ENCODE results near the gene BPIFB3. TPM values are rescaled to one million over a fixed set of nuclear protein-coding genes. Genes with fewer than 3 reads are reported as not detected.

Gene BPIFB3
- total and polyA plus RNA-seq, 2 of the 4 experiments (the other 2 are of a cell fraction): not detected

- Histone ChIP-seq H3K56ac (ENCODE audit: extremely low read depth, insufficient read depth, low read length) (no peak overlapping the region), H3K4ac (ENCODE audit: low read depth, low read length) (no peak overlapping the region), H3K9me3 (ENCODE audit: control insufficient read depth, insufficient read depth, low read length) (no peaks in the 10 kb centered on the region), H2BK20ac (ENCODE audit: low read depth, low read length) (no peak overlapping the region), H3K36me3 (ENCODE audit: control insufficient read depth, insufficient read depth, low read length) (no peaks in the 10 kb centered on the region), H4K20me1 (ENCODE audit: insufficient read depth, low read length) (no peaks in the 10 kb centered on the region), H3K27ac (ENCODE audit: insufficient read depth, low read length) (no peak overlapping the region), H3K4me3 (ENCODE audit: insufficient read depth, low read depth, low read length) (no peak overlapping the region), H3K9me1 (ENCODE audit: insufficient read depth, low read length) (no peaks in the 10 kb centered on the region), H2AK5ac (ENCODE audit: low read depth, low read length) (no peak overlapping the region), H4K8ac (ENCODE audit: low read depth in 2 of 2, low read length in 2 of 2) (no peak overlapping the region), H3K4me1 (ENCODE audit: control insufficient read depth, insufficient read depth, low read length) (no peaks in the 10 kb centered on the region), H3K9ac (ENCODE audit: low read depth, low read length) (no peak overlapping the region), H4K91ac (ENCODE audit: insufficient read depth, low read depth, low read length) (no peak overlapping the region), H4K5ac (ENCODE audit: low read depth, low read length) (no peak overlapping the region), H2BK120ac (ENCODE audit: low read depth, low read length) (no peak overlapping the region), H3K4me2 (ENCODE audit: low read depth, low read length) (no peak overlapping the region), H3K27me3 (ENCODE audit: control insufficient read depth, insufficient read depth, low read length) (no peaks in the 10 kb centered on the region; the same call in 1 of the 2 replicates), H3K14ac (replicated peaks; ENCODE audit: low read depth, low read length) (no peak overlapping the region), H2BK15ac (ENCODE audit: low read depth, low read length) (no peak overlapping the region), H2AK9ac (replicated peaks; ENCODE audit: low read depth, low read length, poor library complexity) (no peak overlapping the region), H2BK5ac (ENCODE audit: low read depth, low read length, poor library complexity, severe bottlenecking) (no peak overlapping the region), H3K23ac (ENCODE audit: low read depth, low read length) (no peak overlapping the region), H3K18ac (ENCODE audit: low read depth, low read length) (no peak overlapping the region), H3K79me1 (ENCODE audit: low read depth in 1 of 2, low read length in 2 of 2) (no peaks in the 10 kb centered on the region), H2AFZ (replicated peaks; ENCODE audit: low read length, poor library complexity) (no peak overlapping the region)
- DNase-seq: no peak
- ATAC-seq (ENCODE audit: low read depth): no peak
- ChIA-PET POLR2A (ENCODE audit: unreplicated experiment) (no interaction called here), CTCF (no interaction called here)
- dilution Hi-C loops (cut with HindIII; ENCODE audit: low sequenced_read_pairs, unreplicated experiment) (no loop called here), in situ Hi-C loops (cut with MboI; ENCODE audit: low sequenced_read_pairs) (no loop called here), intact Hi-C loops (cut with micrococcal nuclease) (no loop called here)
- BruUV-seq (replicated peaks): no TSS peak
- 50% methylated on average over 4 of the region's 4 CpGs; no CpG with 5 or more reads in 1 of the 2 experiments for WGBS, 2 experiments (ENCODE audit: extremely low coverage in 2 of 2, insufficient read length in 1 of 2)
- no peak for TF ChIP-seq CHD1 (IDR thresholded peaks at IDR 0.05; ENCODE audit: low read depth, low read length)
- no peak for TF ChIP-seq RCOR1 (IDR thresholded peaks at IDR 0.05; ENCODE audit: insufficient replicate concordance, low read length)
- no peak for TF ChIP-seq BHLHE40 (IDR thresholded peaks at IDR 0.05; ENCODE audit: low read depth, low read length)
- TF ChIP-seq POLR2A (IDR thresholded peaks at IDR 0.05; ENCODE audit: low read depth, low read length): no peak
- no peak for TF ChIP-seq SMC3 (IDR thresholded peaks at IDR 0.05; ENCODE audit: low read depth, low read length)
- no peak for TF ChIP-seq MAZ (IDR thresholded peaks at IDR 0.05; ENCODE audit: borderline replicate concordance, low read depth, low read length)
- no peak for TF ChIP-seq CTCF (conservative IDR thresholded peaks at IDR 0.05; ENCODE audit: low read depth, low read length)
- no peak for TF ChIP-seq USF2 (IDR thresholded peaks at IDR 0.05; ENCODE audit: low read depth, low read length)
- TF ChIP-seq RAD21 (IDR thresholded peaks at IDR 0.05; ENCODE audit: low read length): no peak
- TF ChIP-seq NFE2L2 (IDR thresholded peaks at IDR 0.05; ENCODE audit: low read depth, low read length): no peak
- TF ChIP-seq MAFK (IDR thresholded peaks at IDR 0.05; ENCODE audit: low read depth, low read length): no peak
- TF ChIP-seq MXI1 (IDR thresholded peaks at IDR 0.05; ENCODE audit: borderline replicate concordance, low read depth, low read length): no peak
- TF ChIP-seq FOS (IDR thresholded peaks at IDR 0.05; ENCODE audit: low read depth, low read length): no peak
- TF ChIP-seq ELK1 (IDR thresholded peaks at IDR 0.05; ENCODE audit: borderline replicate concordance, low read depth, low read length): no peak
- TF ChIP-seq CEBPB (IDR thresholded peaks at IDR 0.05; ENCODE audit: low read depth, low read length): no peak
- TF ChIP-seq RFX5 (IDR thresholded peaks at IDR 0.05; ENCODE audit: low read depth, low read length): no peak
These were observed 43.3 kb downstream of the BPIFB3 start for GRCh38 chr20:33097001-33097400.

Data from IMR-90 (cell line).